SK-MEL-5 (cell line): ENCODE results near the gene LRRC8D. TPM values are rescaled to one million over a fixed set of nuclear protein-coding genes. Genes with fewer than 3 reads are reported as not detected.

ENCODE experiments used
- DNase-seq: peaks from one replicate; pipeline ENCODE4 v3.0.0-alpha.2; 2016; ENCODE audit warnings: low read depth, low spot score
- in situ Hi-C: cut with HindIII; loops from 2 replicates; pipeline ENCODE4 v1.10.0; 2016; ENCODE audit warnings: low sequenced_read_pairs, high pct_unique_total_duplicates, low pct_unique_long_range_greater_than_20kb
- total RNA-seq: library from RNA; depleted of rRNA; stranded (reverse); fragments of >200 nt; shearing (Covaris generic); gene quantifications from 2 replicates; pipeline ENCODE4 v1.2.3, GENCODE V29; 2014

Gene LRRC8D
- total RNA-seq, 1 experiment from 2014 or later, result 48.7 TPM

- DNase-seq, result no peak
- in situ Hi-C loops, result no loop called here
Measured at GRCh38 chr1:89880679-89881078, 59.8 kb downstream of the LRRC8D start.

GRCh38 chr1:89881415-89882058, 60.7 kb downstream of the LRRC8D start:
- no peak for DNase-seq
- in situ Hi-C loops, result no loop called here

GRCh38 chr1:89882348-89883029, 61.7 kb downstream of the LRRC8D start:
- in situ Hi-C loops, result no loop called here
- DNase-seq, result no peak

GRCh38 chr1:89883030-89883379, 62.2 kb downstream of the LRRC8D start:
- no peak for DNase-seq
- in situ Hi-C loops, result no loop called here

- in situ Hi-C loops, result no loop called here
- DNase-seq, result no peak
Measured at GRCh38 chr1:89884718-89885596, 64.1 kb downstream of the LRRC8D start.

GRCh38 chr1:89887270-89887669, 66.4 kb downstream of the LRRC8D start:
- in situ Hi-C loops, result no loop called here
- no peak for DNase-seq

- DNase-seq, result no peak
- in situ Hi-C loops, result no loop called here
Measured at GRCh38 chr1:89887713-89888112, 66.9 kb downstream of the LRRC8D start.

- no peak for DNase-seq
- in situ Hi-C loops, result no loop called here
Measured at GRCh38 chr1:89888480-89889322, 67.9 kb downstream of the LRRC8D start.

- DNase-seq, result no peak
- in situ Hi-C loops, result no loop called here
Measured at GRCh38 chr1:89889323-89889615, 68.4 kb downstream of the LRRC8D start.

- DNase-seq, result peak; percentile 11
- in situ Hi-C loops, result no loop called here
Measured at GRCh38 chr1:89890085-89890752, 69.4 kb downstream of the LRRC8D start.

- in situ Hi-C loops, result no loop called here
- DNase-seq, result no peak
Measured at GRCh38 chr1:89892816-89893215, 72.0 kb downstream of the LRRC8D start.

- in situ Hi-C loops, result no loop called here
Measured at GRCh38 chr1:89894210-89895201, 73.7 kb downstream of the LRRC8D start.

GRCh38 chr1:89896105-89896942, 75.5 kb downstream of the LRRC8D start:
- no peak for DNase-seq
- in situ Hi-C loops, result no loop called here

More at GRCh38 chr1:89894210-89895201, 73.7 kb downstream of the LRRC8D start:
- no peak for DNase-seq

- DNase-seq, result no peak
- in situ Hi-C loops, result no loop called here
Measured at GRCh38 chr1:89897347-89898133, 76.7 kb downstream of the LRRC8D start.

- DNase-seq, result no peak
- in situ Hi-C loops, result no loop called here
Measured at GRCh38 chr1:89898150-89898549, 77.3 kb downstream of the LRRC8D start.
